H1 (cell line): ENCODE measurements around the gene KHSRP. TPM values are rescaled to one million over a fixed set of nuclear protein-coding genes. Genes with fewer than 3 reads are reported as not detected.

Experiments
- CREB1 ChIP-seq: IDR thresholded peaks from 2 replicates; pipeline ENCODE4 v1.6.1; 2012; ENCODE audit warnings: inconsistent platforms
- KDM4A ChIP-seq: IDR thresholded peaks from one replicate; pipeline ENCODE4 v1.7.1; 2012; ENCODE audit warnings: low read depth, mild to moderate bottlenecking, moderate library complexity, low read length, inconsistent platforms; ENCODE audit not compliant: severe bottlenecking
- SAP30 ChIP-seq: fragments of 300-600 bp; sonication (generic); IDR thresholded peaks from 2 replicates; pipeline ENCODE4 v1.7.1; 2012; ENCODE audit warnings: low read length, moderate library complexity, mild to moderate bottlenecking, inconsistent platforms; ENCODE audit not compliant: insufficient read depth, insufficient replicate concordance
- SIX5 ChIP-seq: IDR thresholded peaks from 2 replicates; pipeline ENCODE4 v1.6.1; 2011; ENCODE audit warnings: mild to moderate bottlenecking, low read depth, low read length
- SP4 ChIP-seq: IDR thresholded peaks from 2 replicates; pipeline ENCODE4 v1.6.1; 2012; ENCODE audit warnings: low read length, inconsistent platforms
- TAF1 ChIP-seq: IDR thresholded peaks from 2 replicates; pipeline ENCODE4 v1.6.1; 2011; ENCODE audit warnings: mild to moderate bottlenecking, low read depth, low read length
- polyA plus RNA-seq, 7 experiments: library from polyadenylated mRNA; depleted of rRNA in 3 of 7; stranded (reverse) in 5 of 7; unstranded in 2 of 7; fragments of >200 nt in 5 of 7; fragments of 200-250 nt in 2 of 7; gene quantifications; 1 replicate in 5 of 7; 2 replicates in 1 of 7; 4 replicates in 1 of 7; pipeline versions ENCODE4 v1.2.1 to v1.2.3, GENCODE V29; 2011 to 2013; ENCODE audit warnings: missing spikeins in 2 of 7, mixed read lengths in 2 of 7
- total RNA-seq: library from RNA; stranded (reverse); fragmentation: NEBNext Ultra II Directional; extraction: Animal tissue kit (Norgen Biotek cat#: 25700); gene quantifications from 2 replicates; pipeline ENCODE4 v1.2.1, GENCODE V29; 2021

The KHSRP gene
- total and polyA plus RNA-seq, 2 of the 8 experiments (the other 6 are each of a cell fraction or from before 2014, with no cell fraction given) = 143 to 573 TPM

DNA sequence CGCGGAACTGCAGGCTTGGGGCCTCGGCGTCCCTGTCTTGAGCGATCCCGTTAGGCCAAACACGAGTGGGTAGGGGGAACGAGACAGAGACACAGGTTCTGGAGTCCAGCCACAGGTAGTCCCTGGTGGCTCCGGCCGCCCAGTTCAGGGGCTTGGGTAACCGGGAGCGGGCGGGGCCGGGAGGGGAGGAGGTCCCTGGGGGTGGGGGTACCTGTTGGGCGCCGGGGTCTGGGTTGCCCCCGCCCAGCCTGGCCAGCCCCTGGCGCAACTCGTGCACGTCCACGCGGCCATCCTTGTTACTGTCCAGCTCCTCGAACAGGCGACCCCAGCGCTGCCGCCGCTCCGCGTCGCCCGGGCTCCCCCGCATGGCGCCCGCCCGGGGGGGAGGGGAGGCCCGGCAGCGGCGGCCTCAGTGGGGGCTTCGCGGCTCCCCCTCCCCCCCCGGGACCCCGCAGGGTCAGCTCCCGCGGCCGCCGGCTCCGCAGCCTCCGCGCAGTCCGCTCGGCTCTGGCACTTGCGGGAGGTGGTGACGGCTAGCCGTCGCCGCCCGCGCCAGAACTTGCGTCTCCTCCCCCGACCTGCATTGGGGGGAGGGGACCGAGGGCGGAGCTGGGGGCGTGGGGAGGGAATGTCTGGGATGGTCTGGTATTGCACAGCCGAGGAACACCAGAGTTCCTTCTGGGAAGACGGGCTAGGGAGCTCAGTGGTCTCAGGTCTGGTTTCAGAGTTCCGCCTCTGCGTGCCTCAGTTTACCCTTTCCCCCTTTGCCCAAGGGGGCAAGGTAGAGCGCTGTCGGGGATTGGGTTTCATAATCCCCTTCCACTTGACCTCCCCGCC, 34.9 kb upstream of the KHSRP start, which contains the start of gene SLC25A23 (continued):
- peak; percentile 89 for TF ChIP-seq KDM4A
- TF ChIP-seq SAP30 = no peak
- TF ChIP-seq SIX5 = no peak
- no peak for TF ChIP-seq SP4
- TF ChIP-seq CREB1 = peak; percentile 53; the same call in 1 of the 2 replicates
- TF ChIP-seq TAF1 = 0 out of 2 replicates have a peak, but pooled peaks have one; percentile 3
- TF ChIP-seq, all 59 proteins: peak for 6
